Testis (tissue), 2 donors: ENCODE data around the gene NOX3.

Experiments used
- POLR2A ChIP-seq: fragments of 450-650 bp; IDR thresholded peaks from one replicate; pipeline ENCODE4 v1.6.1; 2017; ENCODE audit warnings: antibody characterized with exemption, mild to moderate bottlenecking, moderate library complexity
- TF ChIP-seq, protein P1 (sequence below), 3 experiments: fragments of 450-650 bp in 2 of 3; fragments of 200-600 bp in 1 of 3; sonication (generic) in 1 of 3; IDR thresholded peaks; one replicate each; pipeline ENCODE4 v1.5.1; 2016 to 2019; ENCODE audit warnings: antibody characterized with exemption in 3 of 3, mild to moderate bottlenecking in 2 of 3, moderate library complexity in 1 of 3

DNA sequence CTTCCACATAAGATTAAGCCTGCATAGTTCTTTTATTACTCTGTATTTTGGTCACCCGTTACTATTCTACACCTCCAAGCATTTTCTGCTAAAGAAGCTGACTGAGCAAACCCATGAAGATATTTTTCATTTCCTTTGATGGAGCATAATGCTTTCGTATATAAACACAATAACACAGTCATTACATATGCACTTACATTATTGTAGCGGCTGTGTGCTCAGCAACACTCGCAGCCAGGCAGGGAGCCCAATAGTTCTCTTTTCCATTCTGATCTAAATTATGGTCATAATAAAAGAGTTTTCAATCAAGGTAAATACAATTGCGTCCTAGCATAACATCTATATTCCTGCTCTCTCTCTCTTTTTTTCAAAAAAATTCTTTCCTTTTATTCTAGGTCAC is 71.7 kb downstream of the NOX3 start:
- TF ChIP-seq, protein P1, sequence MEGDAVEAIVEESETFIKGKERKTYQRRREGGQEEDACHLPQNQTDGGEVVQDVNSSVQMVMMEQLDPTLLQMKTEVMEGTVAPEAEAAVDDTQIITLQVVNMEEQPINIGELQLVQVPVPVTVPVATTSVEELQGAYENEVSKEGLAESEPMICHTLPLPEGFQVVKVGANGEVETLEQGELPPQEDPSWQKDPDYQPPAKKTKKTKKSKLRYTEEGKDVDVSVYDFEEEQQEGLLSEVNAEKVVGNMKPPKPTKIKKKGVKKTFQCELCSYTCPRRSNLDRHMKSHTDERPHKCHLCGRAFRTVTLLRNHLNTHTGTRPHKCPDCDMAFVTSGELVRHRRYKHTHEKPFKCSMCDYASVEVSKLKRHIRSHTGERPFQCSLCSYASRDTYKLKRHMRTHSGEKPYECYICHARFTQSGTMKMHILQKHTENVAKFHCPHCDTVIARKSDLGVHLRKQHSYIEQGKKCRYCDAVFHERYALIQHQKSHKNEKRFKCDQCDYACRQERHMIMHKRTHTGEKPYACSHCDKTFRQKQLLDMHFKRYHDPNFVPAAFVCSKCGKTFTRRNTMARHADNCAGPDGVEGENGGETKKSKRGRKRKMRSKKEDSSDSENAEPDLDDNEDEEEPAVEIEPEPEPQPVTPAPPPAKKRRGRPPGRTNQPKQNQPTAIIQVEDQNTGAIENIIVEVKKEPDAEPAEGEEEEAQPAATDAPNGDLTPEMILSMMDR (IDR thresholded peaks at IDR 0.05) = no peak
- no peak for TF ChIP-seq POLR2A
